Activated CD4-positive, alpha-beta memory T cell treated with anti-CD3 and anti-CD28 coated beads for 36 hours (primary cell): ENCODE results near the gene DCUN1D3. TPM values are rescaled to one million over a fixed set of nuclear protein-coding genes. Genes with fewer than 3 reads are reported as not detected.
A peak's percentile ranks its signal among the peaks of the same experiment; 100 is the strongest.
"Not testable (repeated sequence)": the region's sequence is repeated elsewhere in the genome, so short reads cannot be mapped to it uniquely, and the experiment has no call there.

Experiments
- CTCF ChIA-PET: fragments of 350-600 bp; sonication (Branson Sonifier 250); formaldehyde crosslinking; loops from one replicate; lab custom pipeline; 2021; ENCODE audit warnings: antibody characterized with exemption, inconsistent platforms; lab: Charles Lee
- POLR2A ChIA-PET: fragments of 350-600 bp; sonication (Branson Sonifier 250); formaldehyde crosslinking; loops from one replicate; lab custom pipeline; 2021; ENCODE audit warnings: antibody characterized with exemption; lab: Charles Lee
- DNase-seq: peaks from one replicate; pipeline ENCODE4 v3.0.0-alpha.2; 2020
- H3K27ac Mint-ChIP-seq: one replicate; pipeline ENCODE4 v1.8.0; 2021; ENCODE audit warnings: mixed read lengths
- H3K27me3 Mint-ChIP-seq: one replicate; pipeline ENCODE4 v1.8.0; 2021; ENCODE audit warnings: mixed read lengths
- H3K36me3 Mint-ChIP-seq: one replicate; pipeline ENCODE4 v1.8.0; 2021; ENCODE audit warnings: mixed read lengths
- H3K4me1 Mint-ChIP-seq: one replicate; pipeline ENCODE4 v1.8.0; 2021; ENCODE audit warnings: low read depth, mixed read lengths
- H3K4me3 Mint-ChIP-seq: one replicate; pipeline ENCODE4 v1.8.0; 2021; ENCODE audit warnings: mild to moderate bottlenecking, mixed read lengths
- H3K9me3 Mint-ChIP-seq: one replicate; pipeline ENCODE4 v1.8.0; 2021; ENCODE audit warnings: mixed read lengths
- intact Hi-C: fragments of 100-400 bp; cut with micrococcal nuclease; formaldehyde crosslinking; loops from one replicate; pipeline ENCODE4 v1.15.1; 2023
- total RNA-seq, 2 experiments: library from RNA; stranded (reverse); gene quantifications; one replicate each; pipeline ENCODE4 v1.2.3, GENCODE V29; 2021

Gene DCUN1D3
- total RNA-seq, 2 experiments from 2014 or later: 5.9 TPM

- POLR2A ChIA-PET: interaction anchor here (1.1 kb wide), 1 partner anchor 27 kb away, joined by 3 read pairs; no protein-coding TSS in a partner anchor
- no peaks in the 10 kb centered on the region for H3K9me3 Mint-ChIP-seq
These were observed 28.0 kb downstream of the DCUN1D3 start for GRCh38 chr16:20871941-20872815.

DNA sequence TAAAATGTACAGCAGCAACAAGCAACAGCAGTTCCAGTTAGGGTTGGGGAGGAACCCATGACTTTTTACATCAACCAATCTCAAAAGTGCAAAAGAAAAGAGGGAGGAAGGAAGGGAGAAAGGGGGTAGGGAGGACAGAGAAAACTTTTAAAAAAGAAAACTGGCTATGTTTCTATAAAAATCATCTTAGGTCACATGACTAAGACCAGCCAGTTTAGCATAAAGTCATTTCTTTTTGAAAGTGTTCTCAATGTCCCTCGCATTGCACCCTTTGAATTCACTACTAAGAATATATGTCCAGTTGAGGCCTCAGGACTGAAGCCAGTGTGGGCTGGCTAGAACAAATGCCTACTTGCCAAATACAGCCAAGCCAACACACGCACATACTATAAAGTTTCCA lies 28.9 kb downstream of the DCUN1D3 start:
- no peak for DNase-seq
- ChIA-PET CTCF (interaction anchor here (0.6 kb wide), 1 partner anchor 47 kb away, joined by 3 read pairs; no protein-coding TSS in a partner anchor), POLR2A (no interaction called here)
- no peak overlapping the region for H3K4me3 Mint-ChIP-seq
- H3K27ac Mint-ChIP-seq: no peak overlapping the region
- intact Hi-C loops: no loop called here
- no peaks in the 10 kb centered on the region for H3K27me3 Mint-ChIP-seq
- no peaks in the 10 kb centered on the region for H3K9me3 Mint-ChIP-seq
- peaks cover 2% of the 10 kb centered on the region for H3K36me3 Mint-ChIP-seq
- H3K4me1 Mint-ChIP-seq: peaks cover 41% of the 10 kb centered on the region

More at GRCh38 chr16:20871941-20872815, 28.0 kb downstream of the DCUN1D3 start:
- CTCF ChIA-PET: no interaction called here
- intact Hi-C loops: no loop called here
- Mint-ChIP-seq H3K4me3 (no peak overlapping the region), H3K4me1 (peaks cover 33% of the 10 kb centered on the region), H3K27me3 (no peaks in the 10 kb centered on the region), H3K27ac (no peak overlapping the region), H3K36me3 (peaks cover 2% of the 10 kb centered on the region)
- no peak for DNase-seq

DNA sequence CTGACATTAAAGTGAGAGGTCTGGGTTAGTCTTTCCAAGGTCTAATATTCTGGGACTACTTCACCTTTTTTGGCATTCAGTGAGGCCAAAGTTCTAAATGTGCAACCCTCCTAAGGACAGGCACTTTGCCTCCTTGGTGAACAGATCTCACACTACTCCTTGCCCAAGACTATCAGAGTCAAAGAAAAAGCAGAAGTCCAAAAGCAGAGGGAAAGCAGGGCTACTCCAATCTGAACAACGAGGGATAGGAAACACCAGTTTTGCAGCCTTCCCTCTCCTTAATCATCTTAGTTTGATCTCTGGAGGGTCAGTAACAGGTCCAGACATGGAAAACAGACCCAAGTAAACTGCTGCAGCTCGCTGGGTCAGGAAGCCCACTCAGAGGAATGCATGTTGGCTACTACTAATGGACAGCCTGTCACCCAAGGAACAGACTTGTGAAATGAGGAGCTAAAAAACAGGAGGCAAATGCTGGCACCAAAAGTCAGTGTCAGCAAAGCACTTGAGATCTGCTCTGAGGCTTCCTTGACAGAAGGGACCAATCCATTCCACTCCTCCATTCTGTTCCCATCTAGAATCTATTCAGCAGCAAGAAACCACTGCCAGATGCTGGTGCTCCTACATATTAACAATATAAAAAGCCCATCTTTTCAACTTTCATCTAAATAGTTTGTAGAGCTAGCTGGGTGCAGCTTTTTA lies 29.9 kb downstream of the DCUN1D3 start:
- H3K4me3 Mint-ChIP-seq: no peak overlapping the region
- ChIA-PET CTCF (no interaction called here), POLR2A (no interaction called here)
- H3K27ac Mint-ChIP-seq: no peak overlapping the region
- H3K9me3 Mint-ChIP-seq: no peaks in the 10 kb centered on the region
- H3K36me3 Mint-ChIP-seq: peaks cover 2% of the 10 kb centered on the region
- H3K27me3 Mint-ChIP-seq: no peaks in the 10 kb centered on the region
- intact Hi-C loops: no loop called here
- DNase-seq: no peak
- peaks cover 46% of the 10 kb centered on the region for H3K4me1 Mint-ChIP-seq

GRCh38 chr16:20868890-20869289 lies 31.3 kb downstream of the DCUN1D3 start:
- H3K27ac Mint-ChIP-seq: no peak overlapping the region

GRCh38 chr16:20867585-20867984 lies 32.6 kb downstream of the DCUN1D3 start:
- ChIA-PET POLR2A (no interaction called here), CTCF (interaction anchor here (0.6 to 1.7 kb wide), 2 partner anchors 18 to 860 kb away, joined by 3 to 5 read pairs; no protein-coding TSS in a partner anchor)
- Mint-ChIP-seq H3K27me3 (no peaks in the 10 kb centered on the region), H3K9me3 (no peaks in the 10 kb centered on the region), H3K4me3 (no peak overlapping the region), H3K36me3 (peaks cover 5% of the 10 kb centered on the region), H3K4me1 (peaks cover 32% of the 10 kb centered on the region), H3K27ac (no peak overlapping the region)
- intact Hi-C loops: no loop called here
- DNase-seq: no peak

More at GRCh38 chr16:20868890-20869289, 31.3 kb downstream of the DCUN1D3 start:
- no peaks in the 10 kb centered on the region for H3K9me3 Mint-ChIP-seq
- DNase-seq: no peak
- intact Hi-C loops: no loop called here
- POLR2A ChIA-PET: no interaction called here
- peaks cover 5% of the 10 kb centered on the region for H3K36me3 Mint-ChIP-seq
- H3K4me3 Mint-ChIP-seq: no peak overlapping the region
- no peaks in the 10 kb centered on the region for H3K27me3 Mint-ChIP-seq
- peaks cover 41% of the 10 kb centered on the region for H3K4me1 Mint-ChIP-seq
- CTCF ChIA-PET: no interaction called here

GRCh38 chr16:20866801-20867200 lies 33.4 kb downstream of the DCUN1D3 start:
- intact Hi-C loops: no loop called here
- Mint-ChIP-seq H3K36me3 (peaks cover 6% of the 10 kb centered on the region), H3K27me3 (no peaks in the 10 kb centered on the region), H3K4me1 (peaks cover 26% of the 10 kb centered on the region), H3K4me3 (no peak overlapping the region), H3K27ac (peak overlapping the region; percentile 11), H3K9me3 (no peaks in the 10 kb centered on the region)
- ChIA-PET POLR2A (interaction anchor here (0.6 to 1.5 kb wide), 2 partner anchors 8 to 44 kb away, joined by 4 to 5 read pairs; no protein-coding TSS in a partner anchor), CTCF (interaction anchor here (1.3 to 1.7 kb wide), 2 partner anchors 16 to 17 kb away, joined by 4 to 5 read pairs; no protein-coding TSS in a partner anchor)
- DNase-seq: no peak

DNA sequence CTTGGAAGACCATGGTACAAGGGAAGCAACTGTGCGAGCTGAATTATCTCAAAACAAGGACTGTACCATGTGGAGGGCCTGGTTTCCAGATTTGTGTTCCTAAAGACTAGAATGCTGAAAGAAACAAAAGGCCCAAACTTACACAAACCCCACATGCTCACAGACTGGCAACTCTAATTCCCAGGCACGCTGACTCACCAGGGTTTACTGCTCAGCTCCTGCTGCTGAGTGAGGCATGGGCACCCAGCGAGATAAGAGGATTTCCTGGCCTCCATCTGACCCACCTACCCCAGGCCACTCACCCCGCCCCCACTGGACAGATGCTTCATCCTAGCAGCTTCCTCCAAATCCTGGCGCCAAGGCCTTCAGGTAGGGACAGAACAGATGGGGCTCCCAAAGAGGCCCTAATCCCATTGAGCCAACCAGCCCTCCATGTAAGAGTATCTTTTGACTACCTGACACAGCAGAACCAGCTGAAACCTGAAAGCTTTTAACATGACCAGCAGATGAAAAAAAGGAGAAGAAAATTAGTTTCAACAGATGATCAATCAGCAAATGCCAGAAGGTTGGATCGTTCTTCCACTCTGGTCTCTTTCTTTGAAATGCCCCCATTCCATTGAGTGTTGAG lies 33.9 kb downstream of the DCUN1D3 start:
- intact Hi-C loops: no loop called here
- CTCF ChIA-PET: interaction anchor here (1.1 to 1.3 kb wide), 3 partner anchors 8 to 18 kb away, joined by 3 to 5 read pairs (median 4); no protein-coding TSS in a partner anchor
- Mint-ChIP-seq H3K27me3 (no peaks in the 10 kb centered on the region), H3K4me3 (no peak overlapping the region), H3K4me1 (peaks cover 26% of the 10 kb centered on the region), H3K27ac (peak overlapping the region; percentile 66), H3K36me3 (peaks cover 6% of the 10 kb centered on the region), H3K9me3 (no peaks in the 10 kb centered on the region)
- DNase-seq: peak; percentile 51
- POLR2A ChIA-PET: interaction anchor here (0.6 to 1.5 kb wide), 2 partner anchors 8 to 45 kb away, joined by 4 to 5 read pairs; no protein-coding TSS in a partner anchor

DNA sequence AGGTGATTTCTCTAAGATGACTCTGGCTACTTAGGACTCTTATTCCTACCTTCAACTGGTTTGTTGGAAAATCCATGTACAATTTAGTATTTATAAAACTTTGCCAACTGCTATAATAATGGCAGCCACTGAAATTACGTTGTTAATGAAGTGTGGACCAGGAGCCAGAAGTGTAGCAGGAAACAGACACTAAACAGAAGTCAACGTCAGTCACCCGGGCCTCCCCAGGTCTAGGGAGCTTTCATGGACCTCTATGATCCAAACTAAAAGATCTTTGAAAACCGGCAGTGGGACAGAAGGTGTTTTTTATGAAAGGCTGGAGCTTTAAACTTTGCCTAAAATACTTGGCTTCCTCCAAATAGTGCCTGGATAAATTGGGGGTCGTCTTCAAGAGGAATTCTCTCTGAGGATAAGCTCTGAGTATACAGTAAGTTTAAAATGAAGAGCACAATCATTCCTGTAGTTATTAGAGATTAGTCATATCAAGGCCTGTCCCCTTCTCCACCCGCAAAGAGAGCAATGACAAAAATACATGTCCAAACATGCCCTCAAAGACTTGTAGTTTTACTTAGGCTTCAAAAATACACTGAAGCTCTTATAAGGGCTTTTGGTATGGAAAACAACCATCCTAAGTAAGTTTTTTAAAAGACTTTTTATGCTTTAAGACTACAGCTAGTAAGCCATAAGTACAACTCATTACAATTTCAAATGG lies 34.6 kb downstream of the DCUN1D3 start:
- intact Hi-C loops: loop anchor here (1.0 kb wide), 2 partner anchors 9 to 26 kb away; no protein-coding TSS in a partner anchor
- no peak overlapping the region for H3K4me3 Mint-ChIP-seq
- no peaks in the 10 kb centered on the region for H3K27me3 Mint-ChIP-seq
- no peak for DNase-seq
- ChIA-PET POLR2A (interaction anchor here (1.5 kb wide), 1 partner anchor 46 kb away, joined by 4 read pairs; no protein-coding TSS in a partner anchor), CTCF (interaction anchor here (1.1 to 1.3 kb wide), 3 partner anchors 9 to 17 kb away, joined by 3 to 5 read pairs (median 4); no protein-coding TSS in a partner anchor)
- no peaks in the 10 kb centered on the region for H3K9me3 Mint-ChIP-seq
- H3K27ac Mint-ChIP-seq: peak overlapping the region; percentile 66
- peaks cover 26% of the 10 kb centered on the region for H3K4me1 Mint-ChIP-seq
- H3K36me3 Mint-ChIP-seq: peaks cover 6% of the 10 kb centered on the region

- POLR2A ChIA-PET, H3K27me3 Mint-ChIP-seq, H3K27ac Mint-ChIP-seq, CTCF ChIA-PET, intact Hi-C loops, H3K4me3 Mint-ChIP-seq, H3K9me3 Mint-ChIP-seq, DNase-seq: not testable (repeated sequence)
- Mint-ChIP-seq H3K4me1 (peaks cover 26% of the 10 kb centered on the region), H3K36me3 (peaks cover 14% of the 10 kb centered on the region)
These were observed 35.8 kb downstream of the DCUN1D3 start for GRCh38 chr16:20864376-20864775.

DNA sequence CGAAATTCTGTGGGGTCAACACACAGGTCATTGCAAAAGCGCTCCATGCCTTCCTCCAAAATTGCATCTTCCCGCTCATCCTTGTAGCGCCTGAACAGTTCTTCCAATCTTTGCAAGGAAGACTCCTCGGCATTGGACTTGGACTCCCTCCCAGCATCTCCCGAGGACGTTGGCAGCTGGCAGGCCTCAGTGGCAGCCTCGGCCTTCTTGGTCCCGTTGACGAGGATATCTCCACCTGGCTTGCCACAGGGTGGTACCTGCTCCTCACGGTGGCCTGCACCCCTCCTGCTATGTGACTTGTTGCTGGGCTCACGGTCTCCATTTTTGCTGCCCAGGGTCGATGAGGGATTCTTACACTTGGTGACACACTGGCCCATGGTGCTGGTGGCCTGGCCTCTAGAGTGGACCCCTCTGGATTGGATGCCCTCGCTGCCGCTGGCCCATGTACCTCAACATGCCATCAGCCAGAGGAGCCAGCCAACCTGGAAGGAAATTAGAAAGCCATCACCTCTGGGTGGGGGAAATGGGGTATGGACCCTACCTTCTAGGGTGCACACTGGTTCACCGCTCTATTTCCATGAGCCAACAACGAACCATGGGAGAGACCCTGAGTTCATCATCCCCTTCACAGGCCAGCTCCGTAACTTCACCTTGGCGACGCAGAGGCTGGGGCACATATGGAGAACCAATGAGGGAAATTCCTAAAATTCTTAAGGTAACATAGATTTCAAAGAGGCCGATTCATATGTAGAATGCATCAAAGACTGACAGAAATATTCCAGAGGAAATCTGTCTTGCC lies 37.8 kb downstream of the DCUN1D3 start:
- CTCF ChIA-PET: no interaction called here
- Mint-ChIP-seq H3K4me1 (peaks cover 26% of the 10 kb centered on the region), H3K36me3 (peaks cover 14% of the 10 kb centered on the region), H3K27me3 (no peaks in the 10 kb centered on the region), H3K9me3 (no peaks in the 10 kb centered on the region), H3K27ac (no peak overlapping the region), H3K4me3 (no peak overlapping the region)
- intact Hi-C loops: no loop called here
- DNase-seq: no peak
- POLR2A ChIA-PET: no interaction called here
